H1 (cell line): ENCODE data around the gene ALDH4A1. TPM values are rescaled to one million over a fixed set of nuclear protein-coding genes. Genes with fewer than 3 reads are reported as not detected.

Experiments
- polyA plus RNA-seq, 7 experiments: library from polyadenylated mRNA; depleted of rRNA in 3 of 7; stranded (reverse) in 5 of 7; unstranded in 2 of 7; fragments of >200 nt in 5 of 7; fragments of 200-250 nt in 2 of 7; gene quantifications; 1 replicate in 5 of 7; 2 replicates in 1 of 7; 4 replicates in 1 of 7; pipeline versions ENCODE4 v1.2.1 to v1.2.3, GENCODE V29; 2011 to 2013; ENCODE audit warnings: missing spikeins in 2 of 7, mixed read lengths in 2 of 7
- total RNA-seq: library from RNA; stranded (reverse); fragmentation: NEBNext Ultra II Directional; extraction: Animal tissue kit (Norgen Biotek cat#: 25700); gene quantifications from 2 replicates; pipeline ENCODE4 v1.2.1, GENCODE V29; 2021
- TF ChIP-seq, protein P1 (sequence below): fragments of 300-600 bp; sonication (generic); IDR thresholded peaks from 2 replicates; pipeline ENCODE4 v1.7.1; 2012; ENCODE audit warnings: low read length, moderate library complexity, mild to moderate bottlenecking, inconsistent platforms; ENCODE audit not compliant: insufficient replicate concordance

The ALDH4A1 gene
- total and polyA plus RNA-seq, 2 of the 8 experiments (the other 6 are each of a cell fraction or from before 2014, with no cell fraction given), result 30.3 to 35.9 TPM

DNA sequence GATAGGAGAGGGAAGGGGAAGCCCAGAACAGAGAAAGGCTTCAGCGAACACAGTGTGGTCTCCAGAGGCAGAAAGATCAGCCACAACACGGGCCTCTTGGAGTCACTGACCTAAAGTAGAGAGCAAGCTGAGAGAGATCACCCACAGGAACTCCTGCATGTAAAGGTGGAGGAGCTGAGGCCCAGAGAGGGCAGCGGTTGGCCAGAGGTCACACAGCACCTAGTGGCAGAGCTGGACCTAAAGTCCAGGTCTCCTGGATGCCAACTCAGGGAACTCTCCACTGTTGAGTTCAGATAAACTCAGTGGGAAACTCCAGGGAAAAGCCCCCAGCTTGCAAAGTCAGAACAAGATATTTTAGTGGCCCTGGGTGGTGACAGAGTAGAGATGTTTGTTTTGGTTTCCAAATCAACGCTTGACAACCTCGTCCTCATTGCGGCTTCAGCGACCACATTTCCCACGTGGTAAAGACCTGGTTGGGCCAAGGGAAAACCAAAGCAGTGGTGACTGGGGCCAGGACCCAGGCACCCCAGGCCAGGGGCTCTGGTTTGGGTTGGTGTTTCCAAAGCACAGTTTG is 49.5 kb upstream of the ALDH4A1 start (continued):
- TF ChIP-seq, protein P1, sequence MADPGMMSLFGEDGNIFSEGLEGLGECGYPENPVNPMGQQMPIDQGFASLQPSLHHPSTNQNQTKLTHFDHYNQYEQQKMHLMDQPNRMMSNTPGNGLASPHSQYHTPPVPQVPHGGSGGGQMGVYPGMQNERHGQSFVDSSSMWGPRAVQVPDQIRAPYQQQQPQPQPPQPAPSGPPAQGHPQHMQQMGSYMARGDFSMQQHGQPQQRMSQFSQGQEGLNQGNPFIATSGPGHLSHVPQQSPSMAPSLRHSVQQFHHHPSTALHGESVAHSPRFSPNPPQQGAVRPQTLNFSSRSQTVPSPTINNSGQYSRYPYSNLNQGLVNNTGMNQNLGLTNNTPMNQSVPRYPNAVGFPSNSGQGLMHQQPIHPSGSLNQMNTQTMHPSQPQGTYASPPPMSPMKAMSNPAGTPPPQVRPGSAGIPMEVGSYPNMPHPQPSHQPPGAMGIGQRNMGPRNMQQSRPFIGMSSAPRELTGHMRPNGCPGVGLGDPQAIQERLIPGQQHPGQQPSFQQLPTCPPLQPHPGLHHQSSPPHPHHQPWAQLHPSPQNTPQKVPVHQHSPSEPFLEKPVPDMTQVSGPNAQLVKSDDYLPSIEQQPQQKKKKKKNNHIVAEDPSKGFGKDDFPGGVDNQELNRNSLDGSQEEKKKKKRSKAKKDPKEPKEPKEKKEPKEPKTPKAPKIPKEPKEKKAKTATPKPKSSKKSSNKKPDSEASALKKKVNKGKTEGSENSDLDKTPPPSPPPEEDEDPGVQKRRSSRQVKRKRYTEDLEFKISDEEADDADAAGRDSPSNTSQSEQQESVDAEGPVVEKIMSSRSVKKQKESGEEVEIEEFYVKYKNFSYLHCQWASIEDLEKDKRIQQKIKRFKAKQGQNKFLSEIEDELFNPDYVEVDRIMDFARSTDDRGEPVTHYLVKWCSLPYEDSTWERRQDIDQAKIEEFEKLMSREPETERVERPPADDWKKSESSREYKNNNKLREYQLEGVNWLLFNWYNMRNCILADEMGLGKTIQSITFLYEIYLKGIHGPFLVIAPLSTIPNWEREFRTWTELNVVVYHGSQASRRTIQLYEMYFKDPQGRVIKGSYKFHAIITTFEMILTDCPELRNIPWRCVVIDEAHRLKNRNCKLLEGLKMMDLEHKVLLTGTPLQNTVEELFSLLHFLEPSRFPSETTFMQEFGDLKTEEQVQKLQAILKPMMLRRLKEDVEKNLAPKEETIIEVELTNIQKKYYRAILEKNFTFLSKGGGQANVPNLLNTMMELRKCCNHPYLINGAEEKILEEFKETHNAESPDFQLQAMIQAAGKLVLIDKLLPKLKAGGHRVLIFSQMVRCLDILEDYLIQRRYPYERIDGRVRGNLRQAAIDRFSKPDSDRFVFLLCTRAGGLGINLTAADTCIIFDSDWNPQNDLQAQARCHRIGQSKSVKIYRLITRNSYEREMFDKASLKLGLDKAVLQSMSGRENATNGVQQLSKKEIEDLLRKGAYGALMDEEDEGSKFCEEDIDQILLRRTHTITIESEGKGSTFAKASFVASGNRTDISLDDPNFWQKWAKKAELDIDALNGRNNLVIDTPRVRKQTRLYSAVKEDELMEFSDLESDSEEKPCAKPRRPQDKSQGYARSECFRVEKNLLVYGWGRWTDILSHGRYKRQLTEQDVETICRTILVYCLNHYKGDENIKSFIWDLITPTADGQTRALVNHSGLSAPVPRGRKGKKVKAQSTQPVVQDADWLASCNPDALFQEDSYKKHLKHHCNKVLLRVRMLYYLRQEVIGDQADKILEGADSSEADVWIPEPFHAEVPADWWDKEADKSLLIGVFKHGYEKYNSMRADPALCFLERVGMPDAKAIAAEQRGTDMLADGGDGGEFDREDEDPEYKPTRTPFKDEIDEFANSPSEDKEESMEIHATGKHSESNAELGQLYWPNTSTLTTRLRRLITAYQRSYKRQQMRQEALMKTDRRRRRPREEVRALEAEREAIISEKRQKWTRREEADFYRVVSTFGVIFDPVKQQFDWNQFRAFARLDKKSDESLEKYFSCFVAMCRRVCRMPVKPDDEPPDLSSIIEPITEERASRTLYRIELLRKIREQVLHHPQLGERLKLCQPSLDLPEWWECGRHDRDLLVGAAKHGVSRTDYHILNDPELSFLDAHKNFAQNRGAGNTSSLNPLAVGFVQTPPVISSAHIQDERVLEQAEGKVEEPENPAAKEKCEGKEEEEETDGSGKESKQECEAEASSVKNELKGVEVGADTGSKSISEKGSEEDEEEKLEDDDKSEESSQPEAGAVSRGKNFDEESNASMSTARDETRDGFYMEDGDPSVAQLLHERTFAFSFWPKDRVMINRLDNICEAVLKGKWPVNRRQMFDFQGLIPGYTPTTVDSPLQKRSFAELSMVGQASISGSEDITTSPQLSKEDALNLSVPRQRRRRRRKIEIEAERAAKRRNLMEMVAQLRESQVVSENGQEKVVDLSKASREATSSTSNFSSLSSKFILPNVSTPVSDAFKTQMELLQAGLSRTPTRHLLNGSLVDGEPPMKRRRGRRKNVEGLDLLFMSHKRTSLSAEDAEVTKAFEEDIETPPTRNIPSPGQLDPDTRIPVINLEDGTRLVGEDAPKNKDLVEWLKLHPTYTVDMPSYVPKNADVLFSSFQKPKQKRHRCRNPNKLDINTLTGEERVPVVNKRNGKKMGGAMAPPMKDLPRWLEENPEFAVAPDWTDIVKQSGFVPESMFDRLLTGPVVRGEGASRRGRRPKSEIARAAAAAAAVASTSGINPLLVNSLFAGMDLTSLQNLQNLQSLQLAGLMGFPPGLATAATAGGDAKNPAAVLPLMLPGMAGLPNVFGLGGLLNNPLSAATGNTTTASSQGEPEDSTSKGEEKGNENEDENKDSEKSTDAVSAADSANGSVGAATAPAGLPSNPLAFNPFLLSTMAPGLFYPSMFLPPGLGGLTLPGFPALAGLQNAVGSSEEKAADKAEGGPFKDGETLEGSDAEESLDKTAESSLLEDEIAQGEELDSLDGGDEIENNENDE, result no peak
